Measurements from ENCODE around the gene TTLL10.

The TTLL10 gene

DNA sequence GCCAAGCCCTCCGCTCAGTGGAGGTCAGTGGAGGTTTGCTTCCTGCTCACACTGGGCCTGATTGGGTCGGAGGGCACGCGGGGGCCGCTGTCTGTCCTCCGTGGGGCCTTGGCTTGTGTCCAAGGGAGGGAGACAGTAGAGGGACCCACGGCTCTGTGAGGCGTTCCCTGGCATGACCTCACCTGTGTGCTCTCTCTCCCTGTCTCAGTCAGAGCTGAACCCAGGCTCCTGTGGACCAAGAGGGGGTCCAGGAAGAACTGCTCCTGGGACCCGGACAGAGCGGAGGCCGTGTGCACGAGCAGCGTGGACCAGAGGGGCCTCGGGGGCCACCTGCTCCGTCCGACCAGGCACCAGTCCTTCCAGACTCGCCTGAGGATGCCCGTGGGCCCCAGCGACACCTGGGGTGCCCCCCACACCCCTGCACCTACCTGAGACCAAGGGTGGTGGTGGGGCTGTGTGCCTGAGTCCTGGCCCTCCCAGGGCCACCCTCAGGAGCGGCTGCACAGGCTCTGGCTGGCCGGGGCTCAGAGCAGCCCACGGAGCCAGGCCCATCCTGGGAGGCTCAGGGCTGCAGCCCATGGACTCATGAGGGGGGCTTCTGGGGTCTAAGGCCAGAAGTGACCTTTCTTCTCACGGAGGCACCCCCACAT, 13.3 kb upstream of the TTLL10 start:
- no peak for DNase-seq (ENCODE audit: low read depth)
- H3K4me3 ChIP-seq (ENCODE audit: low read depth, low read length): no peak overlapping the region
- TF ChIP-seq, protein P1, sequence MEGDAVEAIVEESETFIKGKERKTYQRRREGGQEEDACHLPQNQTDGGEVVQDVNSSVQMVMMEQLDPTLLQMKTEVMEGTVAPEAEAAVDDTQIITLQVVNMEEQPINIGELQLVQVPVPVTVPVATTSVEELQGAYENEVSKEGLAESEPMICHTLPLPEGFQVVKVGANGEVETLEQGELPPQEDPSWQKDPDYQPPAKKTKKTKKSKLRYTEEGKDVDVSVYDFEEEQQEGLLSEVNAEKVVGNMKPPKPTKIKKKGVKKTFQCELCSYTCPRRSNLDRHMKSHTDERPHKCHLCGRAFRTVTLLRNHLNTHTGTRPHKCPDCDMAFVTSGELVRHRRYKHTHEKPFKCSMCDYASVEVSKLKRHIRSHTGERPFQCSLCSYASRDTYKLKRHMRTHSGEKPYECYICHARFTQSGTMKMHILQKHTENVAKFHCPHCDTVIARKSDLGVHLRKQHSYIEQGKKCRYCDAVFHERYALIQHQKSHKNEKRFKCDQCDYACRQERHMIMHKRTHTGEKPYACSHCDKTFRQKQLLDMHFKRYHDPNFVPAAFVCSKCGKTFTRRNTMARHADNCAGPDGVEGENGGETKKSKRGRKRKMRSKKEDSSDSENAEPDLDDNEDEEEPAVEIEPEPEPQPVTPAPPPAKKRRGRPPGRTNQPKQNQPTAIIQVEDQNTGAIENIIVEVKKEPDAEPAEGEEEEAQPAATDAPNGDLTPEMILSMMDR (IDR thresholded peaks at IDR 0.05; ENCODE audit: low read depth, low read length): no peak
- TF ChIP-seq, protein P2, sequence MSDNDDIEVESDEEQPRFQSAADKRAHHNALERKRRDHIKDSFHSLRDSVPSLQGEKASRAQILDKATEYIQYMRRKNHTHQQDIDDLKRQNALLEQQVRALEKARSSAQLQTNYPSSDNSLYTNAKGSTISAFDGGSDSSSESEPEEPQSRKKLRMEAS (IDR thresholded peaks at IDR 0.05; ENCODE audit: low read depth, low read length): no peak
- no peak for TF ChIP-seq POLR2A (IDR thresholded peaks at IDR 0.05; ENCODE audit: extremely low read depth, insufficient read length)
- no peak for TF ChIP-seq MYC (IDR thresholded peaks at IDR 0.05; ENCODE audit: low read depth, low read length)

DNA sequence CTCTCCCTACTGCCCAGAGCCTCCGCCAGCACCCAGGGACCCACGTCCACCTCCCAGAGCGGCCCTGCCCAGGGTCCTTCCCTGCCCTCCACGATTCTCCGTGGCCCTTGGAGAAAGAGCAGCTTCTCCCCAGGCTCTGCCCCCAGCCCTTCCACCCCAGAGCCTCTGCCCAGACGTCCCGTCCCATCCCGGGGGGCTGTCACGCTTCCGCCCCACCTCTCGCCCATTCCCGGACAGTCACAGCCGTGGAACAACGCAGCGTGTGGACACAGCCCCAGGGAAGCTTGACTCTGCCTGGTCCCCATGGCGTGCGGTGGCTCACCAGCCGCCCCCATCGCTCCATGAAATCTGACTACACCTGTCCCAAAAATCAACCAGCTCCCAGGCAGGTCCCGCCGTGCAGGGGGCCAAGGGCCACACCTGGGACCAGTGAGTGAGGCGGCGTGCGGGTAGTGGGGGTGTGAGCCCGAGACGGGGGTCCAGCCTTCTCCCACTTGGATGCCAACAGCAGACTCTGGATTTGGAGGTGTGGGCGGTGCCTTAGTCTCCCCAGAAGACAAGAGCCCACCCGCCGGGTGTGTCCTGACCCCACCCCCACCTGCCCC, 12.5 kb upstream of the TTLL10 start:
- TF ChIP-seq MYC (IDR thresholded peaks at IDR 0.05; ENCODE audit: low read depth, low read length) (no peak), POLR2A (IDR thresholded peaks at IDR 0.05; ENCODE audit: extremely low read depth, insufficient read length) (no peak)
- TF ChIP-seq, protein P2 (IDR thresholded peaks at IDR 0.05; ENCODE audit: low read depth, low read length): no peak
- TF ChIP-seq, protein P1 (IDR thresholded peaks at IDR 0.05; ENCODE audit: low read depth, low read length): no peak
- no peak for DNase-seq (ENCODE audit: low read depth)
- no peak overlapping the region for H3K4me3 ChIP-seq (ENCODE audit: low read depth, low read length)

DNA sequence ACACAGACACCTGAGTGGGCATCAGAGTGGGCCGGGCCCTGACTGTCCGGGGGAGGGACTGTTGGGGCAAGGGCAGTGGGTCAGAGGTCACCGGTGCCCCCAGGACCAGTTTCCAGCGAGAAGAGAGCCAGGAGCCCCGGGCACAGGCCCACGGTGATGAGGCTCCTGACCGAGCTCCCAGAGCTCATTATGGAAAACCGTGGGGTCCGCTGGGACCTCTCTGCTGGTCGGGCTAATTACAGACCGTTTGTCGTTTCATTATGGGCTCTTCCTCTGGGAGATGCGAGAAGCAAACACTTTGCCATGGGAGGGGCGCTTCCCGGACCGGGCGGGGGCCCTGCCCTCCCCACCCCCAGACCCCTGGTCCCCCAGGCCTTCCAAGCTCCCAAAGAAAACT, 12.0 kb upstream of the TTLL10 start:
- H3K4me3 ChIP-seq (ENCODE audit: low read depth, low read length): no peak overlapping the region
- TF ChIP-seq, protein P1 (IDR thresholded peaks at IDR 0.05; ENCODE audit: low read depth, low read length): no peak
- TF ChIP-seq MYC (IDR thresholded peaks at IDR 0.05; ENCODE audit: low read depth, low read length) (no peak), POLR2A (IDR thresholded peaks at IDR 0.05; ENCODE audit: extremely low read depth, insufficient read length) (no peak)
- TF ChIP-seq, protein P2 (IDR thresholded peaks at IDR 0.05; ENCODE audit: low read depth, low read length): no peak
- no peak for DNase-seq (ENCODE audit: low read depth)

DNA sequence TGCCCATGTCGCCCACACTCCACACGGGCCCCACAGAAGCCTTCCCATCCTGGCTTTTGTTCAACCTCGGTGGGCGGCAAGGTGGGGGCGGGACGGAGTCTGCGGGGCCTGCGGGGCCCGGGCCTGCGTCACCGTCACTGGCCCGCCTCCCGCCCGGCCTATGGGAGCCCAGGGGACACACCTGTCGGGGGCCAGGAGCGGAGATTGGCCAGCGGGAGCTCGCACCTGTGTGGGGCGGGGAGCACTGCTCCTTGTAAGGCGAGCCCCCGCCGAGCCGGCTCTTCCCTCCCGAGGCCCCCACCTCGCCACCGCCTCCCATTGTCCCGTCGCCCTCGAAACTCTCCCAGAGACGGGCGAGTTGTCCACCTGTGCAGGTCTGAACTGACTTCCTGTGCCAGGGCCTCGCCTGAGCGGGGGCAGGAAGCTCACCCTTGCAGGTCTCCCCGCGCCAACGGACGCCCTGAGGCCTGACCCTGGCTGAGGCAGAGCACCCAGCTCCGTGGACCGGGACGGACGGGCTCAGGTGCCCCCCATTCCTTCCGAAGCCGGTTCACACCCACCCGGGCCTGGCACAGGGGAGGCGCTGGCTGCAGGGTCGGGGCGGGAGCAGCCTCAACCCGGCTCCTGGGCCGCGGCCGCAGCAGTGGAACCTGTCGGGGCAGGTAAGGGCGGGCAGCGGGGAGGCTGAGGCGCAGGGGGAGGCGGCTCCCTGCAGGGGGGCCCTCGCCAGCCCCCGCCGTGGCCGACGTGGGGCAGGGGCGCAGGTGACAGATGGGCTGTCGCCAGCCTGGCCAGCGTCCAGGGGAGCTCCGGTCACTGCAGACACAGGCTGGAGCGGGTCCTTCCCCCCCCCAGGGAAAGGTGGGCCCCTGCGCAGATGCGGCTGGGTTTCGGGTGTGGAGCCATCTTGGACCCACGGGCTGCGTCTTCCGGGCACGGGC, 10.8 kb upstream of the TTLL10 start:
- no peak for DNase-seq (ENCODE audit: low read depth)
- TF ChIP-seq POLR2A (IDR thresholded peaks at IDR 0.05; ENCODE audit: extremely low read depth, insufficient read length) (no peak), MYC (IDR thresholded peaks at IDR 0.05; ENCODE audit: low read depth, low read length) (no peak)
- TF ChIP-seq, protein P2 (IDR thresholded peaks at IDR 0.05; ENCODE audit: low read depth, low read length): no peak
- TF ChIP-seq, protein P1 (IDR thresholded peaks at IDR 0.05; ENCODE audit: low read depth, low read length): no peak
- no peak overlapping the region for H3K4me3 ChIP-seq (ENCODE audit: low read depth, low read length)

DNA sequence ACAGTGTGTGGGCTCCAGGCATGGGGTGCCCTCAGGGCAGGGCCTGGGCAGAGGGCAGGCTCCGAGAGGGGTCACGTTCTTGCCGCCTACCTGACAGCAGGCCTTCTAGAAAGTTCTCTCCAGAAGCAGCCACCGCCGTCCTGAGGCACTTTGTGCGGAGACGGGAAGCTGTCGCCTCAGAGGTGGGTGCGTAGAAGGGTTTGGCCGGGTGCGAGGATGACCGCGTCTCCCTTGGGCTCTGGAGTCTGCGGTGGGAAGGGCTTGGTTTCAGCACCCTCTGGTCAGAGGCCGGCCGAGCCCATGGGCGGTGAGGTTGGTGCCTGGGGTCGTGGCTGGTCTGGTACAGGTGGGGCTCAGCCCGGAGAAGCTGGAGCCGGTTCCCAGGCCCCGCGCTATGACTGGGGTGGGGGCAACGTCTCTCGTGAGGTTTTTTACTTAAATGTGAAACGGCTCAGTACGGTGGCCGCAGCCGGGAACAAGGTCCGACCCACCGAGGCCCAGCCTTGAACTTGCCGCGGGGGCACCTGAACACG, 10.1 kb upstream of the TTLL10 start:
- DNase-seq (ENCODE audit: low read depth): no peak
- H3K4me3 ChIP-seq (ENCODE audit: low read depth, low read length): no peak overlapping the region
- TF ChIP-seq, protein P1 (IDR thresholded peaks at IDR 0.05; ENCODE audit: low read depth, low read length): no peak
- no peak for TF ChIP-seq MYC (IDR thresholded peaks at IDR 0.05; ENCODE audit: low read depth, low read length)
- no peak for TF ChIP-seq POLR2A (IDR thresholded peaks at IDR 0.05; ENCODE audit: extremely low read depth, insufficient read length)
- TF ChIP-seq, protein P2 (IDR thresholded peaks at IDR 0.05; ENCODE audit: low read depth, low read length): no peak
